Lower leg skin (tissue), 4 donors: Measurements from ENCODE around the gene SPATA31D4. TPM values are rescaled to one million over a fixed set of nuclear protein-coding genes. Genes with fewer than 3 reads are reported as not detected.
"Not testable (repeated sequence)": the region's sequence is repeated elsewhere in the genome, so short reads cannot be mapped to it uniquely, and the experiment has no call there.

Source experiments
- DNase-seq, 2 donors: peaks; one replicate each; pipeline ENCODE4 v3.0.0-alpha.2; 2019; ENCODE audit warnings: low spot score in 2 of 2
- H3K4me3 ChIP-seq: fragments of 200-600 bp; sonication (generic); 2 replicates; pipeline ENCODE4 v1.5.1; 2017; ENCODE audit warnings: mild to moderate bottlenecking, low read depth; ENCODE audit not compliant: poor library complexity, severe bottlenecking
- POLR2A ChIP-seq, 2 donors: fragments of 450-650 bp; IDR thresholded peaks; one replicate each; pipeline ENCODE4 v1.6.1; 2016 to 2017; ENCODE audit warnings: antibody characterized with exemption in 2 of 2, mild to moderate bottlenecking in 1 of 2, moderate library complexity in 1 of 2
- WGBS, 2 donors: methylation state at CpG; one replicate each; pipeline ENCODE4 v1.1.5; 2018; 5-methylcytosine and 5-hydroxymethylcytosine counted together
- intact Hi-C: fragments of 100-400 bp; cut with DNase I; formaldehyde crosslinking; loops from one replicate; pipeline ENCODE4 v1.15.0; 2023; ENCODE audit warnings: low total_unique reads
- total RNA-seq, 4 donors: library from RNA; depleted of rRNA; stranded (reverse); fragments of >200 nt; gene quantifications; one replicate each; pipeline ENCODE4 v1.1.0, GENCODE V29; 2016
- TF ChIP-seq, protein P1 (sequence below), 3 donors: fragments of 450-650 bp; IDR thresholded peaks; one replicate each; pipeline ENCODE4 v1.5.1; 2016; ENCODE audit warnings: antibody characterized with exemption in 3 of 3, mild to moderate bottlenecking in 3 of 3, moderate library complexity in 2 of 3

SPATA31D4 gene
- total RNA-seq, result not detected

DNA sequence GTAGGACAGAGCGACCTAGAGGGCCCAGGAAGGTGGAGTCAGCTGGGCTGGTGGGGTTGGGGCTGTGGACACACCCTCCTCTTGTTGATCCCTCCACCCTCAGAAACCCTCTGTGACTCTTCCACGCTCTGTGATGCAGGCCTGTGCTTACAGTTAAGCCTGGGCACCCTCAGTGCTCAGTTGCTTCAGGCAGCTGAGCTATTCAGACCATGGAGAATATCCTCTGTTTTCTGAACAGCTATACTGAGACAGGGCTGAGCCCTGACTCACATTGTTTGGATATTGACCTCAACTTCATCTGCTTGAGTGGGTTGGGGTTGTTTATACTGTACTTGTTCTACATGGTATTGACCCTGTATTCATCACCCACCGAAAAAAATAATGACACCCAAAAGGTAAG is at the start of gene SPATA31D4:
Gene SPATA31D4, plus strand, starts transcription at position 124 of the 400 bp plus-strand sequence. Its CDS starts 86 bp downstream, at position 210.
- intact Hi-C loops, result not testable (repeated sequence)

GRCh38 chr9:81878530-81878929 is 49.7 kb upstream of the SPATA31D4 start:
- 86% methylated on average over 2 of the region's 2 CpGs for WGBS, 2 donors
- intact Hi-C loops, result no loop called here
- TF ChIP-seq, protein P1, sequence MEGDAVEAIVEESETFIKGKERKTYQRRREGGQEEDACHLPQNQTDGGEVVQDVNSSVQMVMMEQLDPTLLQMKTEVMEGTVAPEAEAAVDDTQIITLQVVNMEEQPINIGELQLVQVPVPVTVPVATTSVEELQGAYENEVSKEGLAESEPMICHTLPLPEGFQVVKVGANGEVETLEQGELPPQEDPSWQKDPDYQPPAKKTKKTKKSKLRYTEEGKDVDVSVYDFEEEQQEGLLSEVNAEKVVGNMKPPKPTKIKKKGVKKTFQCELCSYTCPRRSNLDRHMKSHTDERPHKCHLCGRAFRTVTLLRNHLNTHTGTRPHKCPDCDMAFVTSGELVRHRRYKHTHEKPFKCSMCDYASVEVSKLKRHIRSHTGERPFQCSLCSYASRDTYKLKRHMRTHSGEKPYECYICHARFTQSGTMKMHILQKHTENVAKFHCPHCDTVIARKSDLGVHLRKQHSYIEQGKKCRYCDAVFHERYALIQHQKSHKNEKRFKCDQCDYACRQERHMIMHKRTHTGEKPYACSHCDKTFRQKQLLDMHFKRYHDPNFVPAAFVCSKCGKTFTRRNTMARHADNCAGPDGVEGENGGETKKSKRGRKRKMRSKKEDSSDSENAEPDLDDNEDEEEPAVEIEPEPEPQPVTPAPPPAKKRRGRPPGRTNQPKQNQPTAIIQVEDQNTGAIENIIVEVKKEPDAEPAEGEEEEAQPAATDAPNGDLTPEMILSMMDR (IDR thresholded peaks at IDR 0.05), result no peak
- DNase-seq, result no peak
- H3K4me3 ChIP-seq, result no peak overlapping the region

More for the DNA sequence above, at the start of gene SPATA31D4:
- DNase-seq, H3K4me3 ChIP-seq: not testable (repeated sequence)
- WGBS, 2 donors, result no CpG with 5 or more reads among the region's 3 CpGs

- DNase-seq, result no peak
- no peak overlapping the region for H3K4me3 ChIP-seq
- 39 to 49% methylated on average over 4 of the region's 4 CpGs for WGBS, 2 donors
- intact Hi-C loops, result no loop called here
- no peak for TF ChIP-seq POLR2A (IDR thresholded peaks at IDR 0.05)
- TF ChIP-seq, protein P1 (IDR thresholded peaks at IDR 0.05), result no peak
These were observed 48.7 kb upstream of the SPATA31D4 start for GRCh38 chr9:81879501-81879916.

DNA sequence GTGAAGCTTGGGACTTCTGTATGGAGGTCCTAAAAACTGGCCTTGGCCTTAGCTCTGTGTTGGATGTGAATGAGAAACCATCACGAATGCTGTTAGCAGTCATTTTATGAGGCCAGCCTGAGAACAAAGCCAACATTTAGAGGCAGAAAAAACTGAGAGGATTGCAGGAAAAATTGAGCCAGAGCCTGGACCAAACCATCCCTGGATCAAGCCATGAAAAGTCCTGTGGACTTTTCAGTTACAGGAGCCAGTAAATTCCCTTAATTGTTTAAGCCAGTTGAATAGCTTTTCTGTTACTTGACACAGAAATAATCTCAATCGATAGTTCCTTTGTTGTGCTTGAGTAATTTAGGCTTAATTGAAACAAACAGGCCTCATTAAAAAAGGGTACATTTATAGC is 42.6 kb upstream of the SPATA31D4 start:
- DNase-seq, result no peak
- no peak for TF ChIP-seq POLR2A (IDR thresholded peaks at IDR 0.05)
- TF ChIP-seq, protein P1 (IDR thresholded peaks at IDR 0.05), result no peak
- H3K4me3 ChIP-seq, result no peak overlapping the region
- intact Hi-C loops, result no loop called here
- 63 to 64% methylated on average over 2 of the region's 2 CpGs for WGBS, 2 donors

DNA sequence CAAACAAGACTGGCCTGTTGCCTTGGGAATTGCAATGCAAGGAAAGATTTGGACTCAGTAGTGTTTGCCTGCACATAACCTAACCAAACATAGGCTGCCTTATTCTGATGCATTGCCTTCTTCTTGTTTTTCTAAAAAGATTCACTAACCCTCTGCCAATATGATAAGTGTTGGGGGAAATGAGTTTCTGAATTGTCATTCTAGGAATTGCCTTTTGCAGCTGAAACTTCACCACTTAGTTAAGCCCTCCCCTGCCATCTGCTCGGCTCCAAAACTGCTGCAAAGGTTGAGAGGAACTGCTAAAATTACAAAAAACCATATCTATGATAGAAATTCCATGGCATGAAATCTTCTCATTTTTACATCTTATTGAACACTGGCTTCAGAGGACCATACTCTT is 41.6 kb upstream of the SPATA31D4 start:
- no peak for TF ChIP-seq POLR2A (IDR thresholded peaks at IDR 0.05)
- TF ChIP-seq, protein P1 (IDR thresholded peaks at IDR 0.05), result no peak
- H3K4me3 ChIP-seq, result no peak overlapping the region
- intact Hi-C loops, result no loop called here
- DNase-seq, result no peak
- WGBS, 2 donors, result 77 to 92% methylated on average over 1 of the region's 1 CpG

DNA sequence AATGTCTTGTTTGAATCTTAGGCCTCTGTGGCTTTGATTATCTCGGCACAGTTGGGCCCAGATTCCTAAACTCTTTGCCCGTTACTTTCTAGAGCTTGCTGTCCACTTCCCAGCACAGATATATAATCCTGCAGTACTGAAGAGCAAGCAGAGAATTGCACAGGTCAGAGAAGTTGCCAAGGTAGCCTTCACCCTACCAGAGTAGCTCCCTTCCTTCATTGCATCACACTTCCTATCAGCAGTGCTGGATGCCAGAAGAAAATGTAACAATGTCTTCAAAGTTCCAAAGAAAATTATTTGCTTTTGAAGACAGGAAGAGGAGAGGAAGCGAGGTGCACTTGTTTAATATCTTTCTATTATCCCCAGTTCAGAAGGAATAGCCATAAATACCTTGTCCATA is 38.1 kb upstream of the SPATA31D4 start:
- no peak overlapping the region for H3K4me3 ChIP-seq
- no peak for DNase-seq
- 96% methylated on average over 3 of the region's 3 CpGs for WGBS, 2 donors
- TF ChIP-seq POLR2A (IDR thresholded peaks at IDR 0.05), result no peak
- TF ChIP-seq, protein P1 (IDR thresholded peaks at IDR 0.05), result no peak
- intact Hi-C loops, result no loop called here
